Stimulated activated CD4-positive, alpha-beta T cell treated with anti-CD3 and anti-CD28 coated beads, Interleukin-1b, Interleukin-23, amount 100 ng/mL, for 24 hours (primary cell): Measurements from ENCODE around the gene PHACTR1.

Source experiments
- DNase-seq, 4 experiments: peaks; one replicate each; pipeline ENCODE4 v3.0.0-alpha.2; 2020; ENCODE audit warnings: low read depth in 4 of 4, low spot score in 1 of 4

PHACTR1 gene

GRCh38 chr6:13281686-13282085 lies 565.1 kb downstream of the PHACTR1 start:
- no peak for DNase-seq

- DNase-seq = no peak
These were observed 566.0 kb downstream of the PHACTR1 start for GRCh38 chr6:13282393-13283069.

GRCh38 chr6:13283331-13283730 lies 566.8 kb downstream of the PHACTR1 start:
- DNase-seq = no peak

- DNase-seq = no peak
These were observed 568.1 kb downstream of the PHACTR1 start for GRCh38 chr6:13284646-13285045.

- DNase-seq = no peak
These were observed 569.1 kb downstream of the PHACTR1 start for GRCh38 chr6:13285705-13286104.

GRCh38 chr6:13286181-13286580 lies 569.6 kb downstream of the PHACTR1 start:
- no peak for DNase-seq

- no peak for DNase-seq
These were observed 570.5 kb downstream of the PHACTR1 start for GRCh38 chr6:13287104-13287503.

GRCh38 chr6:13288481-13288880 lies 571.9 kb downstream of the PHACTR1 start:
- no peak for DNase-seq

- DNase-seq = no peak
These were observed 572.4 kb downstream of the PHACTR1 start for GRCh38 chr6:13288969-13289391.

- no peak for DNase-seq
These were observed 573.3 kb downstream of the PHACTR1 start for GRCh38 chr6:13289789-13290318.

- no peak for DNase-seq
These were observed 573.8 kb downstream of the PHACTR1 start for GRCh38 chr6:13290335-13290734.

GRCh38 chr6:13292774-13293173 lies 576.2 kb downstream of the PHACTR1 start:
- no peak for DNase-seq

GRCh38 chr6:13294499-13295069 lies 578.0 kb downstream of the PHACTR1 start:
- DNase-seq = no peak

- no peak for DNase-seq
These were observed 579.0 kb downstream of the PHACTR1 start for GRCh38 chr6:13295576-13295975.

- DNase-seq = no peak
These were observed 580.0 kb downstream of the PHACTR1 start for GRCh38 chr6:13296536-13296997.

GRCh38 chr6:13297391-13297790 lies 580.8 kb downstream of the PHACTR1 start:
- DNase-seq = no peak

GRCh38 chr6:13298446-13298845 lies 581.9 kb downstream of the PHACTR1 start:
- no peak for DNase-seq

GRCh38 chr6:13299403-13299821 lies 582.8 kb downstream of the PHACTR1 start:
- no peak for DNase-seq

GRCh38 chr6:13299918-13300317 lies 583.4 kb downstream of the PHACTR1 start:
- DNase-seq = no peak

- no peak for DNase-seq
These were observed 584.4 kb downstream of the PHACTR1 start for GRCh38 chr6:13300643-13301590.

- no peak for DNase-seq
These were observed 585.7 kb downstream of the PHACTR1 start for GRCh38 chr6:13302291-13302690.
